Ovary (tissue), 9 donors: ENCODE data around the gene TACR2. TPM values are rescaled to one million over a fixed set of nuclear protein-coding genes. Genes with fewer than 3 reads are reported as not detected.

Experiments used
- DNase-seq, 5 donors: peaks; one replicate each; pipeline ENCODE4 v3.0.0-alpha.2; 2019 to 2020
- H3K27ac ChIP-seq, 2 donors: fragments of 200-600 bp; one replicate each; pipeline versions ENCODE4 v1.5.1 to v1.8.0; 2019 to 2022
- H3K27me3 ChIP-seq: fragments of 200-600 bp; one replicate; pipeline ENCODE4 v1.8.0; 2022
- H3K36me3 ChIP-seq: fragments of 200-600 bp; sonication (generic); one replicate; pipeline ENCODE4 v1.5.1; 2019
- H3K4me1 ChIP-seq: one replicate; pipeline ENCODE4 v1.8.1; 2013; ENCODE audit warnings: mild to moderate bottlenecking, moderate library complexity; ENCODE audit not compliant: insufficient read depth
- H3K4me3 ChIP-seq: fragments of 200-600 bp; sonication (generic); one replicate; pipeline ENCODE4 v1.5.1; 2017
- H3K9me3 ChIP-seq, 2 donors: fragments of 200-600 bp in 1 of 2; sonication (generic) in 1 of 2; one replicate each; pipeline versions ENCODE4 v1.5.1 to v1.8.1; 2013 to 2019; ENCODE audit warnings: mild to moderate bottlenecking in 1 of 2, moderate library complexity in 1 of 2
- CTCF ChIP-seq, 3 donors: fragments of 450-650 bp in 2 of 3; fragments of 200-600 bp in 1 of 3; IDR thresholded peaks; one replicate each; pipeline versions ENCODE4 v1.5.1 to v1.8.0; 2016 to 2022; ENCODE audit warnings: antibody characterized with exemption in 3 of 3, mild to moderate bottlenecking in 1 of 3
- EP300 ChIP-seq: sonication (generic); formaldehyde crosslinking; IDR thresholded peaks from one replicate; pipeline ENCODE4 v1.6.1; 2017; ENCODE audit warnings: antibody characterized with exemption
- POLR2A ChIP-seq: fragments of 450-650 bp; IDR thresholded peaks from one replicate; pipeline ENCODE4 v1.6.1; 2017; ENCODE audit warnings: antibody characterized with exemption, mild to moderate bottlenecking, moderate library complexity
- WGBS, 3 donors: extraction: QIAGEN DNeasy Blood & Tissue Kit in 1 of 3; methylation state at CpG; one replicate each; pipeline versions ENCODE4 v1.1.5 to v1.1.7; 2013 to 2017; 5-methylcytosine and 5-hydroxymethylcytosine counted together
- intact Hi-C, 4 donors: fragments of 100-400 bp; cut with DNase I; formaldehyde crosslinking; loops; one replicate each; pipeline versions ENCODE4 v1.11.0 to v1.15.1; 2022 to 2023
- polyA plus RNA-seq, 2 donors: library from polyadenylated mRNA; stranded (reverse); fragments of 200-250 nt in 1 of 2; fragments of 350-450 nt in 1 of 2; fragmentation: Illumina TruSeq in 1 of 2; extraction: RNeasy Lipid Tissue Mini Kit (QIAGEN cat#74804) in 1 of 2; gene quantifications; one replicate each; pipeline ENCODE4 v1.2.3, GENCODE V29; 2013 to 2014
- total RNA-seq, 7 donors: library from RNA; depleted of rRNA in 2 of 7; stranded (reverse); fragments of >200 nt in 2 of 7; fragmentation: NEBNext Ultra II Directional in 3 of 7; extraction: Animal tissue kit (Norgen Biotek cat#: 25700) in 3 of 7; gene quantifications; one replicate each; pipeline versions ENCODE4 v1.1.0 to v1.2.4, GENCODE V29; 2016 to 2023
- donor health status: DM: no; HTN: no; CAD: no; lungs with moderate emphysema.
- donor health status: DM: no; HTN: no; CAD: no.
- donor health status: Bipolar disorder and iron deficiency.
- donor health status: DM: yes; HTN: yes; CAD: no.
- donor health status: DM: no; HTN: no; CAD: no.
- donor health status: DM: yes; HTN: yes; CAD: no.

Gene TACR2
- total and polyA plus RNA-seq, 9 donors = 1.0 to 6.2 (median 2.2) TPM

- WGBS, 3 donors = 74 to 87% (median 86%) methylated on average over 7 of the region's 7 CpGs
- no peaks in the 10 kb centered on the region for H3K4me1 ChIP-seq
- H3K36me3 ChIP-seq = no peaks in the 10 kb centered on the region
- intact Hi-C loops = no loop called here
- H3K27ac ChIP-seq = no peak overlapping the region
- H3K4me3 ChIP-seq = no peak overlapping the region
- no peak for DNase-seq
- no peak for TF ChIP-seq EP300
- no peak for TF ChIP-seq CTCF (IDR thresholded peaks at IDR 0.05)
- no peak for TF ChIP-seq POLR2A
- H3K27me3 ChIP-seq = no peaks in the 10 kb centered on the region
- H3K9me3 ChIP-seq = no peaks in the 10 kb centered on the region
Measured at GRCh38 chr10:69464401-69464800, 47.7 kb upstream of the TACR2 start.

DNA sequence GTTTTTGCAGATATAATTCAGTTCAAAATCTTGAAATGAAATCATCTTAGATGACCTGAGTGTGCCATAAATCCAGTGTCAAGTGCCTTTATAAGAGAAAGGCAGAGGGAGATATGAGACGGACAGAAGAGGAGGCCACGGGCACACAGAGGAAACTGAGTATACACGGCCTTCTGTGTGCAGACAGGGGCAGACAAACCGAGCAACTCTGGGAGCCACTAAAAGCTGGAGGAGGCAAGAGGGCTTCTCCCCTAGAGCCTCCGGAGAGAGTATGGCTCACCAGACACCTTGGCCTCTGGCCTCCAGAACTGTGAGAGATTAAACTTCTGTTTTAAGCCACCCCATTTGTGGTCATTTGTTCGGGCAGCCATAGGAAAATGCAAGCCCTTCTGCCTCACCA, 47.2 kb upstream of the TACR2 start:
- no peak overlapping the region for H3K27ac ChIP-seq
- H3K36me3 ChIP-seq = no peaks in the 10 kb centered on the region
- WGBS, 3 donors = 67 to 68% (median 68%) methylated on average over 6 of the region's 6 CpGs
- intact Hi-C loops = no loop called here
- no peak for DNase-seq
- no peaks in the 10 kb centered on the region for H3K9me3 ChIP-seq
- TF ChIP-seq POLR2A = no peak
- TF ChIP-seq CTCF (IDR thresholded peaks at IDR 0.05) = no peak
- no peak for TF ChIP-seq EP300
- no peaks in the 10 kb centered on the region for H3K4me1 ChIP-seq
- no peak overlapping the region for H3K4me3 ChIP-seq
- H3K27me3 ChIP-seq = no peaks in the 10 kb centered on the region

- Histone ChIP-seq H3K27me3 (no peaks in the 10 kb centered on the region), H3K4me1 (no peaks in the 10 kb centered on the region), H3K4me3 (no peak overlapping the region), H3K36me3 (no peaks in the 10 kb centered on the region), H3K27ac (no peak overlapping the region), H3K9me3 (no peaks in the 10 kb centered on the region)
- intact Hi-C loops = no loop called here
- WGBS, 3 donors = 74 to 77% (median 75%) methylated on average over 5 of the region's 5 CpGs
- DNase-seq = no peak
- no peak for TF ChIP-seq POLR2A
- TF ChIP-seq EP300 = no peak
- TF ChIP-seq CTCF (IDR thresholded peaks at IDR 0.05) = no peak
Measured at GRCh38 chr10:69461243-69462025, 44.7 kb upstream of the TACR2 start.

- Histone ChIP-seq H3K4me3 (no peak overlapping the region), H3K36me3 (no peaks in the 10 kb centered on the region), H3K27me3 (no peaks in the 10 kb centered on the region), H3K27ac (no peak overlapping the region), H3K9me3 (no peaks in the 10 kb centered on the region), H3K4me1 (no peaks in the 10 kb centered on the region)
- no peak for DNase-seq
- intact Hi-C loops = no loop called here
- TF ChIP-seq CTCF (IDR thresholded peaks at IDR 0.05) = no peak
- no peak for TF ChIP-seq POLR2A
- TF ChIP-seq EP300 = no peak
- WGBS, 3 donors = 84 to 86% (median 85%) methylated on average over 9 of the region's 9 CpGs
Measured at GRCh38 chr10:69460576-69461242, 44.0 kb upstream of the TACR2 start.
